Measurements from ENCODE around the gene TRIP6. TPM values are rescaled to one million over a fixed set of nuclear protein-coding genes. Genes with fewer than 3 reads are reported as not detected.

TRIP6 gene
- total and polyA plus RNA-seq, 2 donors (not counting 3 experiments of a cell fraction or from before 2014, with no cell fraction given) = 90.3 TPM

- H3K9me3 ChIP-seq (replicated peaks; ENCODE audit: control insufficient read depth, insufficient read depth, low read length) = no peaks in the 10 kb centered on the region
- POLR2A ChIA-PET = interaction anchor here (0.6 to 1.6 kb wide), 7 partner anchors 7 to 33 kb away, joined by 3 to 10 read pairs (median 4); partner anchors contain the start of genes EPHB4 and SLC12A9
- H3K36me3 ChIP-seq (ENCODE audit: control insufficient read depth in 2 of 2, extremely low read depth in 1 of 2, insufficient read depth in 2 of 2, low read length in 2 of 2) = no peaks in the 10 kb centered on the region
- peak overlapping the region; percentile 34 for H3K4me2 ChIP-seq (ENCODE audit: insufficient read depth, low read length)
- FAIRE-seq (peak; percentile 73), DNase-seq (ENCODE audit: low read depth, low spot score) (peak; percentile 87)
- no peaks in the 10 kb centered on the region for H3K79me2 ChIP-seq (ENCODE audit: control insufficient read depth, insufficient read depth, low read length)
- peaks cover 16% of the 10 kb centered on the region for H3K4me1 ChIP-seq (ENCODE audit: control insufficient read depth, extremely low read depth, insufficient read depth, low read length)
- no peak overlapping the region for H3K4me3 ChIP-seq (replicated peaks in 1 of 3; ENCODE audit: insufficient read depth in 1 of 3, low read depth in 1 of 3, low read length in 3 of 3)
- H3K9me1 ChIP-seq (replicated peaks; ENCODE audit: control insufficient read depth, extremely low read depth, insufficient read depth, low read length) = no peaks in the 10 kb centered on the region
- H3K27ac ChIP-seq (ENCODE audit: insufficient read depth, low read depth, low read length) = peak overlapping the region; percentile 89
- peak overlapping the region; percentile 43 for H2AFZ ChIP-seq (ENCODE audit: low read depth, low read length)
- BruUV-seq (replicated peaks) = no TSS peak
- peak overlapping the region; percentile 56 for H3K9ac ChIP-seq (replicated peaks; ENCODE audit: extremely low read depth, insufficient read depth, low read length)
- no peaks in the 10 kb centered on the region for H3K27me3 ChIP-seq (ENCODE audit: control insufficient read depth in 2 of 2, insufficient read depth in 2 of 2, low read length in 2 of 2)
- dilution Hi-C loops (cut with MboI; ENCODE audit: extremely low pct_ligation_motif_present, low sequenced_read_pairs) = loop anchor here (25.0 kb wide), 1 partner anchor 124 kb away; the partner anchor contains the start of genes EPO and POP7
- H4K20me1 ChIP-seq (replicated peaks; ENCODE audit: control insufficient read depth, extremely low read depth, insufficient read depth, low read length) = no peaks in the 10 kb centered on the region
- no peak for TF ChIP-seq MAX (IDR thresholded peaks at IDR 0.05; ENCODE audit: insufficient read depth, insufficient read length)
- TF ChIP-seq FOS (IDR thresholded peaks at IDR 0.05; ENCODE audit: borderline replicate concordance, insufficient read depth, low read length) = no peak
- TF ChIP-seq GATA2 (IDR thresholded peaks at IDR 0.05; ENCODE audit: insufficient read depth, insufficient read length, low read depth, low read length) = no peak
- peak in 1 of 2 donors; percentile 5 for TF ChIP-seq CTCF (IDR thresholded peaks at IDR 0.05; ENCODE audit: extremely low read depth in 1 of 2, insufficient read depth in 1 of 2, low read depth in 1 of 2, low read length in 2 of 2)
- TF ChIP-seq POLR2AphosphoS5 (IDR thresholded peaks at IDR 0.05; ENCODE audit: insufficient read depth, low read depth, low read length) = peak; percentile 68
- TF ChIP-seq JUN (IDR thresholded peaks at IDR 0.05; ENCODE audit: borderline replicate concordance, insufficient read depth, insufficient read length, low read depth) = no peak
- peak; percentile 89 for TF ChIP-seq POLR2A (IDR thresholded peaks at IDR 0.05; ENCODE audit: low read depth, low read length)
- intact Hi-C loops (cut with micrococcal nuclease) = loop anchor here (1.0 kb wide), 1 partner anchor 8 kb away; no protein-coding TSS in a partner anchor
- CTCF ChIA-PET = interaction anchor here (0.5 to 2.9 kb wide), 8 partner anchors 8 to 130 kb away, joined by 3 to 37 read pairs (median 8); partner anchors contain the start of genes EPHB4, POP7, SLC12A9 and SRRT
Measured at GRCh38 chr7:100835903-100836811, 31.0 kb upstream of the TRIP6 start.
